Thyroid gland (tissue), 4 donors: ENCODE measurements around the gene IVD.

Experiments
- POLR2A ChIP-seq, 2 donors: fragments of 450-650 bp; IDR thresholded peaks; one replicate each; pipeline ENCODE4 v1.6.1; 2017; ENCODE audit warnings: antibody characterized with exemption in 2 of 2, mild to moderate bottlenecking in 2 of 2, moderate library complexity in 1 of 2
- TF ChIP-seq, protein P1 (sequence below), 6 experiments: fragments of 200-600 bp in 3 of 6; fragments of 450-650 bp in 3 of 6; sonication (generic) in 3 of 6; IDR thresholded peaks; one replicate each; pipeline ENCODE4 v1.5.1; 2016 to 2019; ENCODE audit warnings: antibody characterized with exemption in 6 of 6, mild to moderate bottlenecking in 2 of 6, inconsistent platforms in 1 of 6, moderate library complexity in 1 of 6

GRCh38 chr15:40365624-40366456, 39.8 kb upstream of the IVD start:
- TF ChIP-seq, protein P1, sequence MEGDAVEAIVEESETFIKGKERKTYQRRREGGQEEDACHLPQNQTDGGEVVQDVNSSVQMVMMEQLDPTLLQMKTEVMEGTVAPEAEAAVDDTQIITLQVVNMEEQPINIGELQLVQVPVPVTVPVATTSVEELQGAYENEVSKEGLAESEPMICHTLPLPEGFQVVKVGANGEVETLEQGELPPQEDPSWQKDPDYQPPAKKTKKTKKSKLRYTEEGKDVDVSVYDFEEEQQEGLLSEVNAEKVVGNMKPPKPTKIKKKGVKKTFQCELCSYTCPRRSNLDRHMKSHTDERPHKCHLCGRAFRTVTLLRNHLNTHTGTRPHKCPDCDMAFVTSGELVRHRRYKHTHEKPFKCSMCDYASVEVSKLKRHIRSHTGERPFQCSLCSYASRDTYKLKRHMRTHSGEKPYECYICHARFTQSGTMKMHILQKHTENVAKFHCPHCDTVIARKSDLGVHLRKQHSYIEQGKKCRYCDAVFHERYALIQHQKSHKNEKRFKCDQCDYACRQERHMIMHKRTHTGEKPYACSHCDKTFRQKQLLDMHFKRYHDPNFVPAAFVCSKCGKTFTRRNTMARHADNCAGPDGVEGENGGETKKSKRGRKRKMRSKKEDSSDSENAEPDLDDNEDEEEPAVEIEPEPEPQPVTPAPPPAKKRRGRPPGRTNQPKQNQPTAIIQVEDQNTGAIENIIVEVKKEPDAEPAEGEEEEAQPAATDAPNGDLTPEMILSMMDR (IDR thresholded peaks at IDR 0.05): no peak
- TF ChIP-seq POLR2A (IDR thresholded peaks at IDR 0.05): no peak
